Measurements from ENCODE around the gene GRHL3. TPM values are rescaled to one million over a fixed set of nuclear protein-coding genes. Genes with fewer than 3 reads are reported as not detected.

The GRHL3 gene
- total RNA-seq, 1 experiment from 2014 or later: not detected

GRCh38 chr1:24329797-24330543 lies 10.8 kb downstream of the GRHL3 start:
- peaks cover 7% of the 10 kb centered on the region; the same call in 1 of the 2 replicates for H3K4me1 ChIP-seq (replicated peaks)
- no peaks in the 10 kb centered on the region for H3K36me3 ChIP-seq
- no peaks in the 10 kb centered on the region for H3K27me3 ChIP-seq (replicated peaks)
- H3K27ac ChIP-seq: no peak overlapping the region
- DNase-seq (ENCODE audit: low read depth in 1 of 2, low spot score in 2 of 2): no peak
- no peak overlapping the region for H3K4me3 ChIP-seq
- no peaks in the 10 kb centered on the region for H3K9me3 ChIP-seq (replicated peaks)

GRCh38 chr1:24331961-24332673 lies 13.0 kb downstream of the GRHL3 start:
- Histone ChIP-seq H3K27me3 (replicated peaks) (no peaks in the 10 kb centered on the region), H3K27ac (no peak overlapping the region), H3K4me1 (replicated peaks) (peaks cover 7% of the 10 kb centered on the region; the same call in 1 of the 2 replicates), H3K9me3 (replicated peaks) (no peaks in the 10 kb centered on the region), H3K36me3 (no peaks in the 10 kb centered on the region), H3K4me3 (no peak overlapping the region)
- no peak for DNase-seq (ENCODE audit: low read depth in 1 of 2, low spot score in 2 of 2)

- H3K27ac ChIP-seq: no peak overlapping the region
- no peaks in the 10 kb centered on the region for H3K36me3 ChIP-seq
- H3K4me3 ChIP-seq: no peak overlapping the region
- no peak for DNase-seq (ENCODE audit: low read depth in 1 of 2, low spot score in 2 of 2)
- H3K27me3 ChIP-seq (replicated peaks): no peaks in the 10 kb centered on the region
- H3K9me3 ChIP-seq (replicated peaks): no peaks in the 10 kb centered on the region
- no peaks in the 10 kb centered on the region for H3K4me1 ChIP-seq (replicated peaks)
These were observed 16.9 kb downstream of the GRHL3 start for GRCh38 chr1:24336075-24336474.

- no peaks in the 10 kb centered on the region for H3K27me3 ChIP-seq (replicated peaks)
These were observed 18.3 kb downstream of the GRHL3 start for GRCh38 chr1:24337455-24337854.

GRCh38 chr1:24338447-24338846 lies 19.3 kb downstream of the GRHL3 start:
- Histone ChIP-seq H3K4me3 (no peak overlapping the region), H3K4me1 (replicated peaks) (no peaks in the 10 kb centered on the region), H3K36me3 (no peaks in the 10 kb centered on the region), H3K27ac (no peak overlapping the region), H3K27me3 (replicated peaks) (no peaks in the 10 kb centered on the region), H3K9me3 (replicated peaks) (no peaks in the 10 kb centered on the region)
- no peak for DNase-seq (ENCODE audit: low read depth in 1 of 2, low spot score in 2 of 2)

More at GRCh38 chr1:24337455-24337854, 18.3 kb downstream of the GRHL3 start:
- no peak overlapping the region for H3K27ac ChIP-seq
- no peak for DNase-seq (ENCODE audit: low read depth in 1 of 2, low spot score in 2 of 2)
- H3K9me3 ChIP-seq (replicated peaks): no peaks in the 10 kb centered on the region
- H3K36me3 ChIP-seq: no peaks in the 10 kb centered on the region
- H3K4me1 ChIP-seq (replicated peaks): no peaks in the 10 kb centered on the region
- no peak overlapping the region for H3K4me3 ChIP-seq

- no peak overlapping the region for H3K4me3 ChIP-seq
- H3K36me3 ChIP-seq: no peaks in the 10 kb centered on the region
- no peak for DNase-seq (ENCODE audit: low read depth in 1 of 2, low spot score in 2 of 2)
- no peak overlapping the region for H3K27ac ChIP-seq
- no peaks in the 10 kb centered on the region for H3K4me1 ChIP-seq (replicated peaks)
- H3K9me3 ChIP-seq (replicated peaks): no peaks in the 10 kb centered on the region
- no peaks in the 10 kb centered on the region for H3K27me3 ChIP-seq (replicated peaks)
These were observed 20.8 kb downstream of the GRHL3 start for GRCh38 chr1:24339996-24340395.

GRCh38 chr1:24340770-24341169 lies 21.6 kb downstream of the GRHL3 start:
- Histone ChIP-seq H3K4me1 (replicated peaks) (no peaks in the 10 kb centered on the region), H3K27me3 (replicated peaks) (no peaks in the 10 kb centered on the region), H3K4me3 (no peak overlapping the region), H3K36me3 (no peaks in the 10 kb centered on the region), H3K9me3 (replicated peaks) (no peaks in the 10 kb centered on the region), H3K27ac (no peak overlapping the region)
- no peak for DNase-seq (ENCODE audit: low read depth in 1 of 2, low spot score in 2 of 2)

- Histone ChIP-seq H3K36me3 (no peaks in the 10 kb centered on the region), H3K27ac (no peak overlapping the region), H3K9me3 (replicated peaks) (no peaks in the 10 kb centered on the region), H3K4me3 (no peak overlapping the region), H3K27me3 (replicated peaks) (no peaks in the 10 kb centered on the region), H3K4me1 (replicated peaks) (no peaks in the 10 kb centered on the region)
- no peak for DNase-seq (ENCODE audit: low read depth in 1 of 2, low spot score in 2 of 2)
These were observed 22.1 kb downstream of the GRHL3 start for GRCh38 chr1:24341260-24341659.

- no peak overlapping the region for H3K4me3 ChIP-seq
- H3K4me1 ChIP-seq (replicated peaks): no peaks in the 10 kb centered on the region
- H3K27ac ChIP-seq: no peak overlapping the region
- no peak for DNase-seq (ENCODE audit: low read depth in 1 of 2, low spot score in 2 of 2)
- H3K36me3 ChIP-seq: no peaks in the 10 kb centered on the region
- H3K27me3 ChIP-seq (replicated peaks): no peaks in the 10 kb centered on the region
- no peaks in the 10 kb centered on the region for H3K9me3 ChIP-seq (replicated peaks)
These were observed 24.4 kb downstream of the GRHL3 start for GRCh38 chr1:24343412-24344089.

- no peaks in the 10 kb centered on the region for H3K27me3 ChIP-seq (replicated peaks)
- H3K9me3 ChIP-seq (replicated peaks): no peaks in the 10 kb centered on the region
- DNase-seq (ENCODE audit: low read depth in 1 of 2, low spot score in 2 of 2): no peak
- H3K4me3 ChIP-seq: no peak overlapping the region
- no peak overlapping the region for H3K27ac ChIP-seq
- H3K36me3 ChIP-seq: no peaks in the 10 kb centered on the region
- no peaks in the 10 kb centered on the region for H3K4me1 ChIP-seq (replicated peaks)
These were observed 25.1 kb downstream of the GRHL3 start for GRCh38 chr1:24344090-24344742.

GRCh38 chr1:24345334-24345733 lies 26.2 kb downstream of the GRHL3 start:
- H3K4me1 ChIP-seq (replicated peaks): no peaks in the 10 kb centered on the region
- H3K27ac ChIP-seq: no peak overlapping the region
- no peak overlapping the region for H3K4me3 ChIP-seq
- DNase-seq (ENCODE audit: low read depth in 1 of 2, low spot score in 2 of 2): no peak
- H3K27me3 ChIP-seq (replicated peaks): no peaks in the 10 kb centered on the region
- no peaks in the 10 kb centered on the region for H3K9me3 ChIP-seq (replicated peaks)
- no peaks in the 10 kb centered on the region for H3K36me3 ChIP-seq

GRCh38 chr1:24347159-24347934 lies 28.2 kb downstream of the GRHL3 start:
- H3K27ac ChIP-seq: no peak overlapping the region
- H3K4me1 ChIP-seq (replicated peaks): peaks cover 7% of the 10 kb centered on the region
- no peaks in the 10 kb centered on the region for H3K36me3 ChIP-seq
- no peak overlapping the region for H3K4me3 ChIP-seq
- no peak for DNase-seq (ENCODE audit: low read depth in 1 of 2, low spot score in 2 of 2)
- no peaks in the 10 kb centered on the region for H3K27me3 ChIP-seq (replicated peaks)
- H3K9me3 ChIP-seq (replicated peaks): no peaks in the 10 kb centered on the region

GRCh38 chr1:24348196-24348595 lies 29.0 kb downstream of the GRHL3 start:
- no peak for DNase-seq (ENCODE audit: low read depth in 1 of 2, low spot score in 2 of 2)
- Histone ChIP-seq H3K27ac (no peak overlapping the region), H3K36me3 (no peaks in the 10 kb centered on the region), H3K9me3 (replicated peaks) (no peaks in the 10 kb centered on the region), H3K27me3 (replicated peaks) (no peaks in the 10 kb centered on the region), H3K4me3 (no peak overlapping the region), H3K4me1 (replicated peaks) (peaks cover 11% of the 10 kb centered on the region)

All from SJSA1 (cell line).